Loucy (cell line): ENCODE measurements around the gene PRAC1.

ENCODE experiments used
- H2AFZ ChIP-seq: fragments of 200-600 bp; sonication (generic); 2 replicates; pipeline ENCODE4 v1.6.0; 2016; ENCODE audit warnings: antibody characterized with exemption, mild to moderate bottlenecking, low read length, moderate library complexity
- H3F3A ChIP-seq: fragments of 200-600 bp; 2 replicates; pipeline ENCODE4 v1.6.0; 2016; ENCODE audit warnings: antibody characterized with exemption, low read depth, mild to moderate bottlenecking
- H3K27me3 ChIP-seq: fragments of 200-600 bp; sonication (generic); 2 replicates; pipeline ENCODE4 v1.6.1; 2014; ENCODE audit warnings: low read length, mild to moderate bottlenecking; ENCODE audit not compliant: insufficient read depth, poor library complexity, severe bottlenecking
- H3K36me3 ChIP-seq: fragments of 200-600 bp; sonication (generic); 2 replicates; pipeline ENCODE4 v1.6.1; 2016; ENCODE audit warnings: low read length; ENCODE audit not compliant: insufficient read depth
- H3K4me1 ChIP-seq: fragments of 200-600 bp; sonication (generic); 2 replicates; pipeline ENCODE4 v1.5.1; 2014; ENCODE audit warnings: low read length, mild to moderate bottlenecking; ENCODE audit not compliant: insufficient read depth, poor library complexity, severe bottlenecking
- H3K4me2 ChIP-seq: fragments of 200-600 bp; sonication (generic); 2 replicates; pipeline ENCODE4 v1.6.0; 2014; ENCODE audit warnings: antibody characterized with exemption, low read length, low read depth, mild to moderate bottlenecking; ENCODE audit not compliant: poor library complexity, severe bottlenecking
- H3K4me3 ChIP-seq: fragments of 200-600 bp; sonication (generic); 2 replicates; pipeline ENCODE4 v1.5.1; 2014; ENCODE audit warnings: low read length, mild to moderate bottlenecking, mixed read lengths; ENCODE audit not compliant: poor library complexity, severe bottlenecking
- H3K79me2 ChIP-seq: fragments of 200-600 bp; sonication (generic); 2 replicates; pipeline ENCODE4 v1.6.1; 2014; ENCODE audit warnings: low read length; ENCODE audit not compliant: insufficient read depth
- H3K9ac ChIP-seq: fragments of 200-600 bp; sonication (generic); 2 replicates; pipeline ENCODE4 v1.6.0; 2014; ENCODE audit warnings: mild to moderate bottlenecking, low read depth, low read length, moderate library complexity; ENCODE audit not compliant: poor library complexity, severe bottlenecking
- H3K9me2 ChIP-seq: fragments of 200-600 bp; sonication (generic); replicated peaks from 2 replicates; pipeline ENCODE4 v1.6.1; 2016; ENCODE audit warnings: low read depth, low read length, mixed read lengths
- H3K9me3 ChIP-seq: fragments of 200-600 bp; sonication (generic); 2 replicates; pipeline ENCODE4 v1.6.1; 2014; ENCODE audit warnings: mild to moderate bottlenecking, antibody characterized with exemption, low read length, low read depth; ENCODE audit not compliant: insufficient read depth
- H4K20me1 ChIP-seq: fragments of 200-600 bp; sonication (generic); 2 replicates; pipeline ENCODE4 v1.6.0; 2014; ENCODE audit warnings: antibody characterized with exemption, low read length, mild to moderate bottlenecking; ENCODE audit not compliant: insufficient read depth, poor library complexity, severe bottlenecking
- CTCF ChIP-seq: fragments of 200-600 bp; sonication (generic); conservative IDR thresholded peaks from 2 replicates; pipeline ENCODE4 v1.5.1; 2014; ENCODE audit warnings: mild to moderate bottlenecking, antibody characterized with exemption, low read length
- EZH2phosphoT487 ChIP-seq: fragments of 200-600 bp; IDR thresholded peaks from 2 replicates; pipeline ENCODE4 v1.6.1; 2018; ENCODE audit warnings: antibody characterized with exemption, mild to moderate bottlenecking, moderate library complexity, borderline replicate concordance

PRAC1 gene

GRCh38 chr17:48711128-48711527 is 11.2 kb downstream of the PRAC1 start:
- H3F3A ChIP-seq: no peaks in the 10 kb centered on the region
- no peaks in the 10 kb centered on the region for H3K79me2 ChIP-seq
- no peak overlapping the region for H3K9ac ChIP-seq
- H3K9me2 ChIP-seq: no peaks in the 10 kb centered on the region
- TF ChIP-seq CTCF (no peak), EZH2phosphoT487 (no peak)
- peaks cover 9% of the 10 kb centered on the region for H3K4me1 ChIP-seq
- peaks cover 5% of the 10 kb centered on the region; the same call in 1 of the 2 replicates for H3K36me3 ChIP-seq
- H4K20me1 ChIP-seq: no peaks in the 10 kb centered on the region
- no peaks in the 10 kb centered on the region for H3K9me3 ChIP-seq
- H3K4me2 ChIP-seq: no peak overlapping the region
- no peak overlapping the region for H2AFZ ChIP-seq
- no peak overlapping the region for H3K4me3 ChIP-seq
- H3K27me3 ChIP-seq: no peaks in the 10 kb centered on the region

GRCh38 chr17:48704361-48705248 is 17.7 kb downstream of the PRAC1 start:
- no peaks in the 10 kb centered on the region for H3K4me1 ChIP-seq
- H2AFZ ChIP-seq: no peak overlapping the region

GRCh38 chr17:48701864-48702532 is 20.3 kb downstream of the PRAC1 start:
- Histone ChIP-seq H3K9ac (no peak overlapping the region), H3F3A (no peaks in the 10 kb centered on the region), H3K79me2 (no peaks in the 10 kb centered on the region), H2AFZ (no peak overlapping the region), H3K9me2 (no peaks in the 10 kb centered on the region), H3K4me1 (no peaks in the 10 kb centered on the region), H3K9me3 (no peaks in the 10 kb centered on the region), H3K27me3 (no peaks in the 10 kb centered on the region), H4K20me1 (no peaks in the 10 kb centered on the region), H3K4me3 (no peak overlapping the region), H3K4me2 (no peak overlapping the region), H3K36me3 (peaks cover 32% of the 10 kb centered on the region; the same call in 1 of the 2 replicates)
- TF ChIP-seq EZH2phosphoT487: no peak
- TF ChIP-seq CTCF: no peak

More at GRCh38 chr17:48704361-48705248, 17.7 kb downstream of the PRAC1 start:
- Histone ChIP-seq H3K36me3 (peaks cover 26% of the 10 kb centered on the region; the same call in 1 of the 2 replicates), H3K27me3 (no peaks in the 10 kb centered on the region), H4K20me1 (no peaks in the 10 kb centered on the region), H3K9me3 (no peaks in the 10 kb centered on the region), H3K4me2 (no peak overlapping the region), H3K79me2 (no peaks in the 10 kb centered on the region), H3K9ac (no peak overlapping the region), H3K9me2 (no peaks in the 10 kb centered on the region), H3F3A (no peaks in the 10 kb centered on the region), H3K4me3 (no peak overlapping the region)
- TF ChIP-seq EZH2phosphoT487 (no peak), CTCF (no peak)
